ENCODE data around the gene KDM5A. TPM values are rescaled to one million over a fixed set of nuclear protein-coding genes. Genes with fewer than 3 reads are reported as not detected.
"Not testable (repeated sequence)": the region's sequence is repeated elsewhere in the genome, so short reads cannot be mapped to it uniquely, and the experiment has no call there.

The KDM5A gene
- polyA plus RNA-seq, 1 experiment, result 33.9 TPM

DNA sequence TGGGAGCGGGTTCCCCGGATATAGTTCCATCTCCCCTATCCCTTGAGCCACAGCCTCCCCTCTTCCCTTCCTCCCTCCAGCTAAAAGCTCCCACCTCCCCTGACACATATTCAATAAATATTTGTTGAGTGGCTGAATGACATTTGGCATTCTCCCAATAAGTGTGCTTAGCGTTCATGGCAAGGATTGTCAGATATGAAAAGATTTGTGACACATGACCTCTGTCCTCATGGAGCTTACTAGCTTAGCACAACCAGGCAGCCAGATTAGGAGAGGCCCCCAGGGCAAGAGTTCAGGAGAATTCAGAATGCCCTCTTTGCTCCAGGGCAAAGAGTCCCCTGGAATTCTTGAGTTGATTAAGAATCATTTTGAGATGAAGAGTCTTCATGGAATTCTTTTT lies 152.7 kb downstream of the KDM5A start:
- DNase-seq (ENCODE audit: low read depth, low spot score), result no peak
- no peak overlapping the region for H3K27ac ChIP-seq (ENCODE audit: low read depth, low read length)
- CTCF ChIA-PET, result no interaction called here

DNA sequence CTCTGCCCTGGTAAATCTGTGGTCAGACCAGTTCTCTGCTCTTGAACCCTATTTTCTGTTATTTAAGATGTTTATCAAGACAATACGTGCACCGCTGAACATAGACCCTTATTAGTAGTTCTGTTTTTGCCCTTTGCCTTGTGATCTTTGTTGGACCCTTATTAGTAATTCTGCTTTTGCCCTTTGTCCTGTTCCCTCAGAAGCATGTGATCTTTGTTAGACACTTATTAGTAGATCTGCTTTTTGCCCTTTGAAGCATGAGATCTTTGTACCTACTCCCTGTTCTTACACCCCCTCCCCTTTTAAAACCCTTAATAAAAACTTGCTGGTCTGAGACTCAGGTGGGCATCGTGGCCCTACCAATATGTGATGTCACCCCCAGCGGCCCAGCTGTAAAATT lies 153.2 kb downstream of the KDM5A start:
- H3K4me3 ChIP-seq (ENCODE audit: low read depth, low read length); POLR2A ChIA-PET; H3K27ac ChIP-seq (ENCODE audit: low read depth, low read length); CTCF ChIA-PET; DNase-seq (ENCODE audit: low read depth, low spot score): not testable (repeated sequence)
- Histone ChIP-seq H3K27me3 (ENCODE audit: control insufficient read depth, insufficient read depth, low read length) (peaks cover 13% of the 10 kb centered on the region), H3K9me3 (ENCODE audit: control insufficient read depth, insufficient read depth, low read length) (peaks cover 16% of the 10 kb centered on the region)

More for the DNA sequence above, 152.7 kb downstream of the KDM5A start:
- H3K27me3 ChIP-seq (ENCODE audit: control insufficient read depth, insufficient read depth, low read length), result peaks cover 8% of the 10 kb centered on the region
- H3K4me3 ChIP-seq (ENCODE audit: low read depth, low read length), result no peak overlapping the region
- POLR2A ChIA-PET, result no interaction called here
- TF ChIP-seq, protein P1, sequence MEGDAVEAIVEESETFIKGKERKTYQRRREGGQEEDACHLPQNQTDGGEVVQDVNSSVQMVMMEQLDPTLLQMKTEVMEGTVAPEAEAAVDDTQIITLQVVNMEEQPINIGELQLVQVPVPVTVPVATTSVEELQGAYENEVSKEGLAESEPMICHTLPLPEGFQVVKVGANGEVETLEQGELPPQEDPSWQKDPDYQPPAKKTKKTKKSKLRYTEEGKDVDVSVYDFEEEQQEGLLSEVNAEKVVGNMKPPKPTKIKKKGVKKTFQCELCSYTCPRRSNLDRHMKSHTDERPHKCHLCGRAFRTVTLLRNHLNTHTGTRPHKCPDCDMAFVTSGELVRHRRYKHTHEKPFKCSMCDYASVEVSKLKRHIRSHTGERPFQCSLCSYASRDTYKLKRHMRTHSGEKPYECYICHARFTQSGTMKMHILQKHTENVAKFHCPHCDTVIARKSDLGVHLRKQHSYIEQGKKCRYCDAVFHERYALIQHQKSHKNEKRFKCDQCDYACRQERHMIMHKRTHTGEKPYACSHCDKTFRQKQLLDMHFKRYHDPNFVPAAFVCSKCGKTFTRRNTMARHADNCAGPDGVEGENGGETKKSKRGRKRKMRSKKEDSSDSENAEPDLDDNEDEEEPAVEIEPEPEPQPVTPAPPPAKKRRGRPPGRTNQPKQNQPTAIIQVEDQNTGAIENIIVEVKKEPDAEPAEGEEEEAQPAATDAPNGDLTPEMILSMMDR (IDR thresholded peaks at IDR 0.05; ENCODE audit: low read depth, low read length), result no peak
- H3K9me3 ChIP-seq (ENCODE audit: control insufficient read depth, insufficient read depth, low read length), result peaks cover 16% of the 10 kb centered on the region

DNA sequence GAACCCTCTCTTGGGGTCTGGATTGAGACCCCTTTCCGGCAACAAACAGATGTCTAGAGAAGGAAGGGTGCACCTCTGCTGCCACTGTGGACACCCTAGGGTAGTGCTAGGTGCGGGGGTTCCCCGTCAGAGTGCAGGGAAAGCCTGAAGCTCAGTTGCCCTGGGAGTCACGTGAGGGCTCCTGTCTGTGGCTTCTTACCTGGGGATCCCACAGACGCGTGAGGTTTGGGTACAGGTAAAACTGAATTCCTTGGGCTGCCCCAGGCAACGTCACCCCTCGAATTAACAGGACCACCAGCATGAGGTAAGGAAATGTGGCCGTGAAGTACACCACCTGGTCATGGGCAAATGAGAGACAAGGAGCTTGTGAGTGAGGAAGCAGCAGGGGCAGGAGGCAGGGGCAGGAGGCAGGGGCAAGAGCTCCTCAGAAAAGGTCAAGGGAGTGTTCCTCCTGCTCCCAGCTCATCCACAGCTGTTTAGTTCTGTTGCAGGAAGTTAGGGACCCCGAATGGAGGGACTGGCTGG lies 154.2 kb downstream of the KDM5A start:
- Histone ChIP-seq H3K27ac (ENCODE audit: low read depth, low read length) (no peak overlapping the region), H3K27me3 (ENCODE audit: control insufficient read depth, insufficient read depth, low read length) (peaks cover 22% of the 10 kb centered on the region), H3K4me3 (ENCODE audit: low read depth, low read length) (no peak overlapping the region), H3K9me3 (ENCODE audit: control insufficient read depth, insufficient read depth, low read length) (peaks cover 16% of the 10 kb centered on the region)
- no peak for DNase-seq (ENCODE audit: low read depth, low spot score)
- CTCF ChIA-PET, result interaction anchor here (2.0 kb wide), 1 partner anchor 15 kb away, joined by 7 read pairs; no protein-coding TSS in a partner anchor
- POLR2A ChIA-PET, result no interaction called here
- TF ChIP-seq, protein P1 (IDR thresholded peaks at IDR 0.05; ENCODE audit: low read depth, low read length), result no peak

DNA sequence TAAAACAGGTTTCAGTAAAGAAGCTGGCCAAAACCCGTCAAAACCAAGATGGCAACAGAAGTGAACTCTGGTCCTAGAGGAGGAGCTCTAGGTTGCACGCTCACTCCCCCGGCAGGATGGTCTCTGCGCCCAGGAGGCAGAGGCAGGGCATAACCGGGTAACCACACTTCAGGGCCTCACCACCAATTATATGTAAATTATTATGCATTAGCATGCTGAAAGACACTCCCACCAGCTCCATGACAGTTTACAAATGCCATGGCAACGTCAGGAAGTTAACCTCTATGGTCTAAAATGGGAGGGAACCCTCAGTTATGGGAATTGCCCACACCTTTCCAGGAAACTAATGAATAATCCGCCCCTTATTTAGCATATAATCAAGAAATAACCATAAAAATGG lies 155.1 kb downstream of the KDM5A start:
- ChIA-PET CTCF (interaction anchor here (2.0 kb wide), 1 partner anchor 14 kb away, joined by 7 read pairs; no protein-coding TSS in a partner anchor), POLR2A (no interaction called here)
- Histone ChIP-seq H3K4me3 (ENCODE audit: low read depth, low read length) (no peak overlapping the region), H3K27me3 (ENCODE audit: control insufficient read depth, insufficient read depth, low read length) (peaks cover 27% of the 10 kb centered on the region), H3K9me3 (ENCODE audit: control insufficient read depth, insufficient read depth, low read length) (peaks cover 16% of the 10 kb centered on the region), H3K27ac (ENCODE audit: low read depth, low read length) (no peak overlapping the region)
- TF ChIP-seq, protein P1 (IDR thresholded peaks at IDR 0.05; ENCODE audit: low read depth, low read length), result no peak
- DNase-seq (ENCODE audit: low read depth, low spot score), result no peak

DNA sequence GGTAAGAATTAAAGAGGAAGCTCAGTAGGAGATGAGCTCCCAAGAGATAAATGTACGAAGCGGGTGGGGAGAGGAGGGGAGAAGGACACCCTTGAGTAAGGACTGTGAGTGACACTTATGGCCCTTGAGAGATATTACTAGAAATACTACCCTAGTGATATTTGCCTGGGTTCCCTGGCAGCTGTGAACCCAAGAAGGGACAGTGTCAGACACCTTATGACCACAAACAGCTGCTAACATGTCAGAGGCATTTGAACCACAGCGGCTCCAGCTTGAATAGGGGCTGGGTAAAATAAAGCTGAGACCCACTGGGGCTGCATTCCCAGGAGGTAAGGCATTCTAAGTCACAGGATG lies 155.5 kb downstream of the KDM5A start:
- no peak for DNase-seq (ENCODE audit: low read depth, low spot score)
- Histone ChIP-seq H3K27me3 (ENCODE audit: control insufficient read depth, insufficient read depth, low read length) (peaks cover 31% of the 10 kb centered on the region), H3K4me3 (ENCODE audit: low read depth, low read length) (no peak overlapping the region), H3K9me3 (ENCODE audit: control insufficient read depth, insufficient read depth, low read length) (peaks cover 16% of the 10 kb centered on the region), H3K27ac (ENCODE audit: low read depth, low read length) (no peak overlapping the region)
- POLR2A ChIA-PET, result no interaction called here
- TF ChIP-seq, protein P1 (IDR thresholded peaks at IDR 0.05; ENCODE audit: low read depth, low read length), result no peak
- CTCF ChIA-PET, result interaction anchor here (2.0 kb wide), 1 partner anchor 14 kb away, joined by 7 read pairs; no protein-coding TSS in a partner anchor

Data from AG04450 (cell line).